Fibroblast of lung (primary cell): ENCODE results near the gene RABIF.

ENCODE experiments used
- CTCF ChIP-seq, 2 donors: IDR thresholded peaks in 1 of 2; conservative IDR thresholded peaks in 1 of 2; 1 replicate in 1 of 2; 2 replicates in 1 of 2; pipeline ENCODE4 v1.5.1; 2011 to 2012; ENCODE audit warnings: low read length in 2 of 2, control low read depth in 1 of 2, inconsistent platforms in 1 of 2, low read depth in 1 of 2, mild to moderate bottlenecking in 1 of 2
- EZH2 ChIP-seq: IDR thresholded peaks from 2 replicates; pipeline ENCODE4 v1.5.1; 2012; ENCODE audit warnings: low read length, control low read depth, mild to moderate bottlenecking; ENCODE audit errors: missing control alignments

- no peak for TF ChIP-seq CTCF (conservative IDR thresholded peaks at IDR 0.05 in 1 of 2, IDR thresholded peaks at IDR 0.05 in 1 of 2; ENCODE audit: low read depth in 1 of 2, low read length in 2 of 2)
- TF ChIP-seq EZH2: no peak
These were observed 45.8 kb upstream of the RABIF start for GRCh38 chr1:202934755-202935154.
